ENCODE results near the gene PPP1R2C.

GRCh38 chrX:42735250-42735649 is 42.7 kb downstream of the PPP1R2C start:
- TF ChIP-seq YY1 (IDR thresholded peaks at IDR 0.05; ENCODE audit: insufficient read depth, insufficient read length) = no peak
- TF ChIP-seq ZNF274 (IDR thresholded peaks at IDR 0.05; ENCODE audit: low read depth, low read length) = no peak
